ENCODE data around the gene PSME1.

DNA sequence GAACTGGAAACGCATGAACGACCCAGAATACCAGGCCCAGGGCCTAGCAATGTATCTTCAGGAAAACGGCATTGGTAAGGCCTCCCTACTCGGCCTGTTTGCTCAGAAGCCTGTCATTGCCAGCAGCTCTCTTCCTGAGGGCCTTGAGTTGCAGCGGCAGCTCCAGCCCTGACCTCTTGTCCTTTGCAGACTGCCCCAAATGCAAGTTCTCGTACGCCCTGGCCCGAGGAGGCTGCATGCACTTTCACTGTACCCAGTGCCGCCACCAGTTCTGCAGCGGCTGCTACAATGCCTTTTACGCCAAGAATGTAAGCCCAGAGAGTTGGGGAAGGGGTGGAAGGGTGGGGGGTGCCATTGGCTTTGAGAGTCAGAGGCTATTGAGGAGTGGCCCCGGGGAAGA, 21.3 kb downstream of the PSME1 start:
- TF ChIP-seq, protein P1, sequence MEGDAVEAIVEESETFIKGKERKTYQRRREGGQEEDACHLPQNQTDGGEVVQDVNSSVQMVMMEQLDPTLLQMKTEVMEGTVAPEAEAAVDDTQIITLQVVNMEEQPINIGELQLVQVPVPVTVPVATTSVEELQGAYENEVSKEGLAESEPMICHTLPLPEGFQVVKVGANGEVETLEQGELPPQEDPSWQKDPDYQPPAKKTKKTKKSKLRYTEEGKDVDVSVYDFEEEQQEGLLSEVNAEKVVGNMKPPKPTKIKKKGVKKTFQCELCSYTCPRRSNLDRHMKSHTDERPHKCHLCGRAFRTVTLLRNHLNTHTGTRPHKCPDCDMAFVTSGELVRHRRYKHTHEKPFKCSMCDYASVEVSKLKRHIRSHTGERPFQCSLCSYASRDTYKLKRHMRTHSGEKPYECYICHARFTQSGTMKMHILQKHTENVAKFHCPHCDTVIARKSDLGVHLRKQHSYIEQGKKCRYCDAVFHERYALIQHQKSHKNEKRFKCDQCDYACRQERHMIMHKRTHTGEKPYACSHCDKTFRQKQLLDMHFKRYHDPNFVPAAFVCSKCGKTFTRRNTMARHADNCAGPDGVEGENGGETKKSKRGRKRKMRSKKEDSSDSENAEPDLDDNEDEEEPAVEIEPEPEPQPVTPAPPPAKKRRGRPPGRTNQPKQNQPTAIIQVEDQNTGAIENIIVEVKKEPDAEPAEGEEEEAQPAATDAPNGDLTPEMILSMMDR (IDR thresholded peaks at IDR 0.05), result no peak
- no peak for TF ChIP-seq POLR2A (IDR thresholded peaks at IDR 0.05)
